ENCODE results near the gene GPC5.

- TF ChIP-seq KDM4B (CRISPR knock-in tag; IDR thresholded peaks at IDR 0.05) (no peak), USF2 (IDR thresholded peaks at IDR 0.05; ENCODE audit: low read depth, low read length) (no peak), USF2 (CRISPR knock-in tag; IDR thresholded peaks at IDR 0.05; ENCODE audit: borderline replicate concordance) (no peak), EZH2 (conservative IDR thresholded peaks at IDR 0.05; ENCODE audit: low read depth, low read length) (no peak)
Observed at GRCh38 chr13:91405240-91405639, 6.8 kb downstream of the GPC5 start.

All from HepG2 (cell line).